IMR-90 (cell line): Measurements from ENCODE around the gene RNF224. TPM values are rescaled to one million over a fixed set of nuclear protein-coding genes. Genes with fewer than 3 reads are reported as not detected.

Experiments
- ATAC-seq: fragments of 200-7000 bp; cut with Tn5 transposase; 2 replicates; pipeline ENCODE4 v1.9.1; 2020; ENCODE audit warnings: low read depth, mild to moderate bottlenecking, moderate library complexity
- BruUV-seq: library from RNA; stranded (reverse); fragments of 400-500 nt; replicated peaks from 2 replicates; lab custom pipeline; 2021; lab: Mats Ljungman, UMichigan
- CTCF ChIA-PET: fragments of 300-600 bp; formaldehyde crosslinking; extraction: SDS; loops from one replicate; lab custom pipeline; 2021; ENCODE audit warnings: antibody characterized with exemption; lab: Yijun Ruan, JAX
- POLR2A ChIA-PET: fragments of 300-600 bp; sonication (Branson Sonifier 250); formaldehyde crosslinking; loops from one replicate; lab custom pipeline; 2022; ENCODE audit warnings: antibody characterized with exemption; ENCODE audit not compliant: unreplicated experiment; lab: Charles Lee
- DNase-seq: peaks from one replicate; pipeline ENCODE4 v3.0.0; 2013
- H2AFZ ChIP-seq: replicated peaks from 2 replicates; pipeline ENCODE3; 2013; ENCODE audit warnings: low read length, mild to moderate bottlenecking; ENCODE audit not compliant: poor library complexity
- H2AK5ac ChIP-seq: 2 replicates; pipeline ENCODE4 v1.6.1; 2013; ENCODE audit warnings: low read depth, low read length, inconsistent platforms
- H2AK9ac ChIP-seq: replicated peaks from 2 replicates; pipeline ENCODE3; 2013; ENCODE audit warnings: mild to moderate bottlenecking, low read depth, low read length, moderate library complexity; ENCODE audit not compliant: poor library complexity
- H2BK120ac ChIP-seq: 2 replicates; pipeline ENCODE4 v1.6.1; 2013; ENCODE audit warnings: low read depth, low read length, inconsistent platforms
- H2BK15ac ChIP-seq: 3 replicates; pipeline ENCODE4 v1.6.1; 2013; ENCODE audit warnings: low read depth, low read length, inconsistent platforms
- H2BK20ac ChIP-seq: 2 replicates; pipeline ENCODE4 v1.6.1; 2013; ENCODE audit warnings: low read depth, mild to moderate bottlenecking, inconsistent platforms, low read length, moderate library complexity
- H2BK5ac ChIP-seq: 2 replicates; pipeline ENCODE4 v1.6.1; 2013; ENCODE audit warnings: mild to moderate bottlenecking, low read depth, low read length, inconsistent platforms; ENCODE audit not compliant: poor library complexity, severe bottlenecking
- H3K14ac ChIP-seq: replicated peaks from 2 replicates; pipeline ENCODE4 v1.6.1; 2013; ENCODE audit warnings: low read depth, low read length, inconsistent platforms
- H3K18ac ChIP-seq: 2 replicates; pipeline ENCODE4 v1.6.1; 2013; ENCODE audit warnings: low read depth, low read length, control low read depth
- H3K23ac ChIP-seq: 2 replicates; pipeline ENCODE4 v1.6.1; 2013; ENCODE audit warnings: low read depth, low read length, inconsistent platforms
- H3K27ac ChIP-seq: 2 replicates; pipeline ENCODE4 v1.5.1; 2013; ENCODE audit warnings: mild to moderate bottlenecking, control low read depth, low read length; ENCODE audit not compliant: insufficient read depth
- H3K27me3 ChIP-seq: 2 replicates; pipeline ENCODE4 v1.6.1; 2013; ENCODE audit warnings: low read length; ENCODE audit not compliant: control insufficient read depth, insufficient read depth
- H3K36me3 ChIP-seq: 2 replicates; pipeline ENCODE4 v1.6.1; 2013; ENCODE audit warnings: low read length, mixed read lengths; ENCODE audit not compliant: control insufficient read depth, insufficient read depth
- H3K4ac ChIP-seq: 2 replicates; pipeline ENCODE4 v1.6.1; 2013; ENCODE audit warnings: low read depth, low read length, inconsistent platforms
- H3K4me1 ChIP-seq: 2 replicates; pipeline ENCODE4 v1.6.1; 2013; ENCODE audit warnings: low read length, mixed read lengths; ENCODE audit not compliant: control insufficient read depth, insufficient read depth
- H3K4me2 ChIP-seq: 2 replicates; pipeline ENCODE4 v1.6.1; 2013; ENCODE audit warnings: low read depth, mild to moderate bottlenecking, control low read depth, low read length, moderate library complexity
- H3K4me3 ChIP-seq: 2 replicates; pipeline ENCODE4 v1.5.1; 2013; ENCODE audit warnings: low read depth, mild to moderate bottlenecking, control low read depth, low read length, moderate library complexity; ENCODE audit not compliant: insufficient read depth
- H3K56ac ChIP-seq: 2 replicates; pipeline ENCODE4 v1.6.1; 2013; ENCODE audit warnings: low read length, inconsistent platforms; ENCODE audit not compliant: insufficient read depth; ENCODE audit errors: extremely low read depth
- H3K79me1 ChIP-seq, 2 experiments: 2 replicates each; pipeline ENCODE4 v1.6.1; 2013; ENCODE audit warnings: low read length in 2 of 2, inconsistent platforms in 1 of 2, low read depth in 1 of 2
- H3K9ac ChIP-seq: 2 replicates; pipeline ENCODE4 v1.6.1; 2013; ENCODE audit warnings: low read depth, low read length, control low read depth
- H3K9me1 ChIP-seq: 2 replicates; pipeline ENCODE4 v1.6.1; 2013; ENCODE audit warnings: low read length, inconsistent platforms; ENCODE audit not compliant: insufficient read depth
- H3K9me3 ChIP-seq: 2 replicates; pipeline ENCODE4 v1.6.1; 2013; ENCODE audit warnings: low read length; ENCODE audit not compliant: control insufficient read depth, insufficient read depth
- H4K20me1 ChIP-seq: 2 replicates; pipeline ENCODE4 v1.6.1; 2013; ENCODE audit warnings: low read length, inconsistent platforms; ENCODE audit not compliant: insufficient read depth
- H4K5ac ChIP-seq: 2 replicates; pipeline ENCODE4 v1.6.1; 2013; ENCODE audit warnings: mild to moderate bottlenecking, low read depth, low read length, control low read depth
- H4K8ac ChIP-seq, 2 experiments: 2 replicates each; pipeline ENCODE4 v1.6.1; 2013; ENCODE audit warnings: low read depth in 2 of 2, low read length in 2 of 2, control low read depth in 1 of 2, inconsistent platforms in 1 of 2
- H4K91ac ChIP-seq: 2 replicates; pipeline ENCODE4 v1.6.1; 2013; ENCODE audit warnings: low read depth, low read length, inconsistent platforms; ENCODE audit not compliant: insufficient read depth
- BHLHE40 ChIP-seq: fragments of 150-350 bp; IDR thresholded peaks from 2 replicates; pipeline ENCODE4 v1.6.1; 2016; ENCODE audit warnings: mild to moderate bottlenecking, low read depth, low read length
- CEBPB ChIP-seq: IDR thresholded peaks from 2 replicates; pipeline ENCODE4 v1.6.1; 2012; ENCODE audit warnings: low read depth, low read length, improper control_type of control experiment
- CHD1 ChIP-seq: IDR thresholded peaks from 2 replicates; pipeline ENCODE4 v1.6.1; 2012; ENCODE audit warnings: low read depth, low read length, improper control_type of control experiment
- MAFK ChIP-seq: IDR thresholded peaks from 2 replicates; pipeline ENCODE4 v1.6.1; 2012; ENCODE audit warnings: low read depth, low read length, improper control_type of control experiment
- MAZ ChIP-seq: IDR thresholded peaks from 2 replicates; pipeline ENCODE4 v1.6.1; 2012; ENCODE audit warnings: low read depth, mild to moderate bottlenecking, low read length, improper control_type of control experiment, moderate library complexity, borderline replicate concordance
- MXI1 ChIP-seq: IDR thresholded peaks from 2 replicates; pipeline ENCODE4 v1.6.1; 2012; ENCODE audit warnings: low read depth, mild to moderate bottlenecking, low read length, moderate library complexity, borderline replicate concordance
- NFE2L2 ChIP-seq: fragments of 150-350 bp; IDR thresholded peaks from 2 replicates; pipeline ENCODE4 v1.6.1; 2016; ENCODE audit warnings: low read depth, mild to moderate bottlenecking, low read length
- POLR2A ChIP-seq: IDR thresholded peaks from 2 replicates; pipeline ENCODE4 v1.6.1; 2012; ENCODE audit warnings: mild to moderate bottlenecking, low read depth, low read length
- RAD21 ChIP-seq: IDR thresholded peaks from 2 replicates; pipeline ENCODE4 v1.6.1; 2012; ENCODE audit warnings: low read length, improper control_type of control experiment
- RCOR1 ChIP-seq: IDR thresholded peaks from 2 replicates; pipeline ENCODE4 v1.6.1; 2012; ENCODE audit warnings: mild to moderate bottlenecking, low read length, improper control_type of control experiment; ENCODE audit not compliant: insufficient replicate concordance
- RFX5 ChIP-seq: IDR thresholded peaks from 2 replicates; pipeline ENCODE4 v1.8.0; 2012; ENCODE audit warnings: low read depth, mild to moderate bottlenecking, low read length, moderate library complexity
- SMC3 ChIP-seq: fragments of 150-350 bp; IDR thresholded peaks from 2 replicates; pipeline ENCODE4 v1.6.1; 2016; ENCODE audit warnings: low read depth, mild to moderate bottlenecking, antibody characterized with exemption, low read length, moderate library complexity
- WGBS, 2 experiments: methylation state at CpG; one replicate each; pipeline versions ENCODE4 v1.1.5 to v1.1.7; 2013; ENCODE audit warnings: missing lambda C conversion rate in 2 of 2; ENCODE audit not compliant: insufficient read length in 1 of 2; ENCODE audit errors: extremely low coverage in 2 of 2; 5-methylcytosine and 5-hydroxymethylcytosine counted together
- dilution Hi-C: fragments of 300-500 bp; cut with HindIII; formaldehyde crosslinking; loops from one replicate; pipeline ENCODE4 v1.14.3; 2018; ENCODE audit warnings: low sequenced_read_pairs; ENCODE audit not compliant: unreplicated experiment
- in situ Hi-C: fragments of 300-500 bp; cut with MboI; formaldehyde crosslinking; loops from 3 replicates; pipeline ENCODE4 v1.14.3; 2019; ENCODE audit warnings: low sequenced_read_pairs, inconsistent platforms, mixed read lengths
- intact Hi-C: fragments of 100-400 bp; cut with micrococcal nuclease; formaldehyde crosslinking; loops from 2 replicates; pipeline ENCODE4 v1.10.0; 2022
- polyA plus RNA-seq, 3 experiments: library from polyadenylated mRNA; depleted of rRNA; stranded (reverse); fragments of >200 nt; gene quantifications; 2 replicates each; pipeline ENCODE4 v1.2.3, GENCODE V29; 2012; ENCODE audit warnings: low replicate concordance in 1 of 3
- total RNA-seq: library from RNA; depleted of rRNA; stranded (reverse); fragments of >200 nt; gene quantifications from 2 replicates; pipeline ENCODE4 v1.2.3, GENCODE V29; 2012
- TF ChIP-seq, protein P1 (sequence below): fragments of 150-350 bp; IDR thresholded peaks from 2 replicates; pipeline ENCODE4 v1.6.1; 2017; ENCODE audit warnings: mild to moderate bottlenecking, antibody characterized with exemption, low read length, low read depth
- TF ChIP-seq, protein P2 (sequence below): fragments of 150-350 bp; IDR thresholded peaks from 2 replicates; pipeline ENCODE4 v1.6.1; 2016; ENCODE audit warnings: low read depth, mild to moderate bottlenecking, low read length, moderate library complexity, borderline replicate concordance
- TF ChIP-seq, protein P3 (sequence below): conservative IDR thresholded peaks from 2 replicates; pipeline ENCODE4 v1.5.1; 2012; ENCODE audit warnings: mild to moderate bottlenecking, low read depth, low read length, improper control_type of control experiment

Gene RNF224
- total and polyA plus RNA-seq, 2 of the 4 experiments (the other 2 are of a cell fraction), result not detected

DNA sequence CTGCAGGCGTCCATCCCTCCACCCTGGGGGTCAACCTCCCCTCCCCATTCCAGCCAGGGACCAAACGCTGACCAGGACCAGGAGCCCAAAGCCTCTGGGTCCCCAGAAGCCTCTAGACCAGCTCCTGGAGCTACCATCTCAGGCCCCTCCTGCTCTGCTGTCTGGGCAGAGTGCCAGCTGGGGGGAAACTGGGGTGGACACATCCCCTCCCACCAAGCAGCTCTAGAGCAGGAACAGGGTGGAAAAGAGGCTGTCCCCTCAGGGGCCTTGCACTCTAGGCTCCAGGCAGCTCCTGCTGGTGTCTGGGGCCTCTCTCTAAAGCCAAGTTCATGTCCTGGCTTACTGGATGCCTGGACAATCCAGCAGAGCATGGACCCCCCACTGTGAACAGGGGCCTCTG is 34.4 kb upstream of the RNF224 start:
- no peak overlapping the region for H4K5ac ChIP-seq
- no peak overlapping the region for H4K91ac ChIP-seq
- H2BK5ac ChIP-seq, result no peak overlapping the region
- H2AFZ ChIP-seq, result no peak overlapping the region
- no peaks in the 10 kb centered on the region for H3K27me3 ChIP-seq
- no peak overlapping the region for H3K4ac ChIP-seq
- H3K9me1 ChIP-seq, result no peaks in the 10 kb centered on the region
- no peak for ATAC-seq
- H3K4me3 ChIP-seq, result no peak overlapping the region
- no peak overlapping the region for H3K4me2 ChIP-seq
- no peak overlapping the region for H3K9ac ChIP-seq
- ChIA-PET POLR2A (no interaction called here), CTCF (no interaction called here)
- DNase-seq, result no peak
- no peak overlapping the region for H2BK120ac ChIP-seq
- no TSS peak for BruUV-seq
- H3K27ac ChIP-seq, result no peak overlapping the region
- H3K18ac ChIP-seq, result no peak overlapping the region
- in situ Hi-C loops (no loop called here), dilution Hi-C loops (no loop called here), intact Hi-C loops (no loop called here)
- H2AK9ac ChIP-seq, result no peak overlapping the region
- H3K36me3 ChIP-seq, result peaks cover 26% of the 10 kb centered on the region
- WGBS, 2 experiments, result no CpG with 5 or more reads among the region's 2 CpGs
- H3K9me3 ChIP-seq, result no peaks in the 10 kb centered on the region
- no peak overlapping the region for H3K56ac ChIP-seq
- no peak overlapping the region for H2BK15ac ChIP-seq
- H4K8ac ChIP-seq, result no peak overlapping the region
- H3K79me1 ChIP-seq, result peaks cover 5 to 72% of the 10 kb centered on the region in 2 experiments
- TF ChIP-seq NFE2L2 (no peak), MAZ (no peak), RFX5 (no peak), MAFK (no peak), CEBPB (no peak), POLR2A (no peak), RCOR1 (no peak), SMC3 (no peak), CHD1 (no peak), BHLHE40 (no peak), MXI1 (no peak), RAD21 (no peak)
- TF ChIP-seq, protein P1, sequence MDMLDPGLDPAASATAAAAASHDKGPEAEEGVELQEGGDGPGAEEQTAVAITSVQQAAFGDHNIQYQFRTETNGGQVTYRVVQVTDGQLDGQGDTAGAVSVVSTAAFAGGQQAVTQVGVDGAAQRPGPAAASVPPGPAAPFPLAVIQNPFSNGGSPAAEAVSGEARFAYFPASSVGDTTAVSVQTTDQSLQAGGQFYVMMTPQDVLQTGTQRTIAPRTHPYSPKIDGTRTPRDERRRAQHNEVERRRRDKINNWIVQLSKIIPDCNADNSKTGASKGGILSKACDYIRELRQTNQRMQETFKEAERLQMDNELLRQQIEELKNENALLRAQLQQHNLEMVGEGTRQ, result no peak
- TF ChIP-seq, protein P2, sequence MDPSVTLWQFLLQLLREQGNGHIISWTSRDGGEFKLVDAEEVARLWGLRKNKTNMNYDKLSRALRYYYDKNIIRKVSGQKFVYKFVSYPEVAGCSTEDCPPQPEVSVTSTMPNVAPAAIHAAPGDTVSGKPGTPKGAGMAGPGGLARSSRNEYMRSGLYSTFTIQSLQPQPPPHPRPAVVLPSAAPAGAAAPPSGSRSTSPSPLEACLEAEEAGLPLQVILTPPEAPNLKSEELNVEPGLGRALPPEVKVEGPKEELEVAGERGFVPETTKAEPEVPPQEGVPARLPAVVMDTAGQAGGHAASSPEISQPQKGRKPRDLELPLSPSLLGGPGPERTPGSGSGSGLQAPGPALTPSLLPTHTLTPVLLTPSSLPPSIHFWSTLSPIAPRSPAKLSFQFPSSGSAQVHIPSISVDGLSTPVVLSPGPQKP, result no peak
- TF ChIP-seq, protein P3, sequence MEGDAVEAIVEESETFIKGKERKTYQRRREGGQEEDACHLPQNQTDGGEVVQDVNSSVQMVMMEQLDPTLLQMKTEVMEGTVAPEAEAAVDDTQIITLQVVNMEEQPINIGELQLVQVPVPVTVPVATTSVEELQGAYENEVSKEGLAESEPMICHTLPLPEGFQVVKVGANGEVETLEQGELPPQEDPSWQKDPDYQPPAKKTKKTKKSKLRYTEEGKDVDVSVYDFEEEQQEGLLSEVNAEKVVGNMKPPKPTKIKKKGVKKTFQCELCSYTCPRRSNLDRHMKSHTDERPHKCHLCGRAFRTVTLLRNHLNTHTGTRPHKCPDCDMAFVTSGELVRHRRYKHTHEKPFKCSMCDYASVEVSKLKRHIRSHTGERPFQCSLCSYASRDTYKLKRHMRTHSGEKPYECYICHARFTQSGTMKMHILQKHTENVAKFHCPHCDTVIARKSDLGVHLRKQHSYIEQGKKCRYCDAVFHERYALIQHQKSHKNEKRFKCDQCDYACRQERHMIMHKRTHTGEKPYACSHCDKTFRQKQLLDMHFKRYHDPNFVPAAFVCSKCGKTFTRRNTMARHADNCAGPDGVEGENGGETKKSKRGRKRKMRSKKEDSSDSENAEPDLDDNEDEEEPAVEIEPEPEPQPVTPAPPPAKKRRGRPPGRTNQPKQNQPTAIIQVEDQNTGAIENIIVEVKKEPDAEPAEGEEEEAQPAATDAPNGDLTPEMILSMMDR, result no peak
- peaks cover 11% of the 10 kb centered on the region for H3K4me1 ChIP-seq
- no peak overlapping the region for H3K23ac ChIP-seq
- no peak overlapping the region for H3K14ac ChIP-seq
- peaks cover 36% of the 10 kb centered on the region for H4K20me1 ChIP-seq
- no peak overlapping the region for H2BK20ac ChIP-seq
- no peak overlapping the region for H2AK5ac ChIP-seq
